OCI-LY1 (cell line): Measurements from ENCODE around the gene ADAMTS14.

Experiments used
- H2AFZ ChIP-seq: fragments of 200-600 bp; sonication (generic), shearing (Covaris generic); 2 replicates; pipeline ENCODE4 v1.6.0; 2014; ENCODE audit warnings: antibody characterized with exemption, mild to moderate bottlenecking, low read length
- H3F3A ChIP-seq: fragments of 200-600 bp; sonication (generic), shearing (Covaris generic); 2 replicates; pipeline ENCODE4 v1.6.0; 2014; ENCODE audit warnings: mild to moderate bottlenecking, antibody characterized with exemption, low read length, moderate library complexity; ENCODE audit not compliant: insufficient read depth
- H3K27ac ChIP-seq: fragments of 200-600 bp; sonication (generic); 2 replicates; pipeline ENCODE4 v1.5.1; 2014; ENCODE audit warnings: low read length, mixed run types, mild to moderate bottlenecking, low read depth; ENCODE audit not compliant: poor library complexity, severe bottlenecking
- H3K27me3 ChIP-seq: fragments of 200-600 bp; sonication (generic); 2 replicates; pipeline ENCODE4 v1.6.0; 2014; ENCODE audit warnings: antibody characterized with exemption, mild to moderate bottlenecking, low read length, moderate library complexity; ENCODE audit not compliant: insufficient read depth
- H3K36me3 ChIP-seq: fragments of 200-600 bp; sonication (generic); 2 replicates; pipeline ENCODE4 v1.6.1; 2014; ENCODE audit warnings: mild to moderate bottlenecking, antibody characterized with exemption, low read length, moderate library complexity, mixed read lengths; ENCODE audit not compliant: insufficient read depth
- H3K4me1 ChIP-seq: fragments of 200-600 bp; sonication (generic); 2 replicates; pipeline ENCODE4 v1.5.1; 2014; ENCODE audit warnings: mild to moderate bottlenecking, low read length, moderate library complexity; ENCODE audit not compliant: insufficient read depth, severe bottlenecking
- H3K4me2 ChIP-seq: fragments of 200-600 bp; sonication (generic), shearing (Covaris generic); 2 replicates; pipeline ENCODE4 v1.6.1; 2014; ENCODE audit warnings: low read length
- H3K4me3 ChIP-seq: fragments of 200-600 bp; sonication (generic); 2 replicates; pipeline ENCODE4 v1.5.1; 2014; ENCODE audit warnings: low read length, low read depth, mild to moderate bottlenecking, mixed read lengths; ENCODE audit not compliant: poor library complexity, severe bottlenecking
- H3K79me2 ChIP-seq: fragments of 200-600 bp; shearing (Covaris generic); 2 replicates; pipeline ENCODE4 v1.6.1; 2016; ENCODE audit warnings: mixed run types, low read length, mixed read lengths; ENCODE audit not compliant: insufficient read depth
- H3K9ac ChIP-seq: fragments of 200-600 bp; sonication (generic), shearing (Covaris generic); 2 replicates; pipeline ENCODE4 v1.6.1; 2014; ENCODE audit warnings: mild to moderate bottlenecking, low read length, mixed read lengths
- H3K9me2 ChIP-seq: fragments of 200-600 bp; sonication (generic), shearing (Covaris generic); 2 replicates; pipeline ENCODE4 v1.6.1; 2014; ENCODE audit warnings: low read depth, mild to moderate bottlenecking, low read length, mixed read lengths
- H3K9me3 ChIP-seq: fragments of 200-600 bp; shearing (Covaris generic); 2 replicates; pipeline ENCODE4 v1.6.1; 2014; ENCODE audit warnings: low read length, mixed read lengths
- H4K20me1 ChIP-seq: fragments of 200-600 bp; sonication (generic), shearing (Covaris generic); 2 replicates; pipeline ENCODE4 v1.6.0; 2016; ENCODE audit warnings: mild to moderate bottlenecking, low read length; ENCODE audit not compliant: insufficient read depth
- CTCF ChIP-seq: fragments of 200-600 bp; sonication (generic), shearing (Covaris generic); IDR thresholded peaks from 2 replicates; pipeline ENCODE4 v1.5.1; 2017; ENCODE audit warnings: mild to moderate bottlenecking, antibody characterized with exemption, low read length, moderate library complexity, mixed read lengths
- EZH2 ChIP-seq: fragments of 200-600 bp; sonication (generic), shearing (Covaris generic); IDR thresholded peaks from 2 replicates; pipeline ENCODE4 v1.8.0; 2017; ENCODE audit warnings: borderline replicate concordance, mixed run types, mild to moderate bottlenecking, antibody characterized with exemption, low read length, moderate library complexity, mixed read lengths

The ADAMTS14 gene

DNA sequence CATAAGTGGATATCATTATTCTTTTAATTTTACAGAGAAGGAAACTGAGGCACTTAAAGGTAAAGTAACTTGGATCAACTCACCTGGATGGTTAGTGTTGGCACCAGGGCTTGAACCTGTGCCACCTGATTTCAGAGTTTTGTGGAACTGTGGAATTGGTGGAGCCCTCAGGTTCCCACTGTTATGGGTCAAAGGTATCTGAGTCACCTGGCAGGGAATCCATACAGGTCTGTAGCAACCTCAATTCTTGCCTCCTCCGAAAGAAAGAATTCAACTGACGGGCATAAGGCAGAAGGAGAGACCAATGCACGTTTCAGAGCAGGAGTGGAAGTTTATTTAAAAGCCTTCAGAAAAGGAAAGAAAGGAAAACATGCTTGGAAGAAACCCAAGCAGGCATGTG, 25.2 kb upstream of the ADAMTS14 start:
- Histone ChIP-seq H3K9me2 (no peaks in the 10 kb centered on the region), H3K9ac (no peak overlapping the region), H3K36me3 (no peaks in the 10 kb centered on the region; the same call in 1 of the 2 replicates), H3K27ac (no peak overlapping the region), H3K4me1 (no peaks in the 10 kb centered on the region), H3K27me3 (peaks cover 3% of the 10 kb centered on the region; the same call in 1 of the 2 replicates), H3K79me2 (no peaks in the 10 kb centered on the region), H3K4me2 (no peak overlapping the region), H4K20me1 (no peaks in the 10 kb centered on the region), H3K4me3 (no peak overlapping the region), H3K9me3 (peaks cover 24% of the 10 kb centered on the region), H2AFZ (no peak overlapping the region), H3F3A (no peaks in the 10 kb centered on the region)
- no peak for TF ChIP-seq EZH2
- no peak for TF ChIP-seq CTCF

- Histone ChIP-seq H4K20me1 (no peaks in the 10 kb centered on the region), H3K4me2 (no peak overlapping the region), H3K4me1 (no peaks in the 10 kb centered on the region), H3K27ac (no peak overlapping the region), H3K9me2 (no peaks in the 10 kb centered on the region), H3K36me3 (no peaks in the 10 kb centered on the region; the same call in 1 of the 2 replicates), H3K4me3 (no peak overlapping the region), H3K9ac (no peak overlapping the region), H3K9me3 (peaks cover 27% of the 10 kb centered on the region), H3K79me2 (no peaks in the 10 kb centered on the region), H2AFZ (no peak overlapping the region), H3F3A (no peaks in the 10 kb centered on the region), H3K27me3 (peaks cover 7% of the 10 kb centered on the region; the same call in 1 of the 2 replicates)
- TF ChIP-seq CTCF (no peak), EZH2 (no peak)
Observed at GRCh38 chr10:70648427-70648826, 23.9 kb upstream of the ADAMTS14 start.

GRCh38 chr10:70649526-70649925, 22.8 kb upstream of the ADAMTS14 start:
- no peaks in the 10 kb centered on the region for H4K20me1 ChIP-seq
- H3K9me3 ChIP-seq = peaks cover 29% of the 10 kb centered on the region
- H3F3A ChIP-seq = no peaks in the 10 kb centered on the region
- H3K79me2 ChIP-seq = no peaks in the 10 kb centered on the region
- H3K4me1 ChIP-seq = no peaks in the 10 kb centered on the region
- peaks cover 9% of the 10 kb centered on the region; the same call in 1 of the 2 replicates for H3K27me3 ChIP-seq
- H3K36me3 ChIP-seq = no peaks in the 10 kb centered on the region; the same call in 1 of the 2 replicates
- no peak for TF ChIP-seq CTCF
- no peak overlapping the region for H3K27ac ChIP-seq
- H3K9me2 ChIP-seq = no peaks in the 10 kb centered on the region
- H3K4me3 ChIP-seq = no peak overlapping the region
- H3K9ac ChIP-seq = no peak overlapping the region
- H3K4me2 ChIP-seq = no peak overlapping the region
- H2AFZ ChIP-seq = no peak overlapping the region
